HG02610 (cell line): ENCODE results near the gene RPL14.
"Not testable (repeated sequence)": the region's sequence is repeated elsewhere in the genome, so short reads cannot be mapped to it uniquely, and the experiment has no call there.

Source experiments
- ATAC-seq: cut with Tn5 transposase; IDR thresholded peaks from one replicate; pipeline ENCODE4 v1.9.1; 2021; ENCODE audit warnings: mild to moderate bottlenecking, moderate library complexity; ENCODE audit not compliant: unreplicated experiment

Gene RPL14

DNA sequence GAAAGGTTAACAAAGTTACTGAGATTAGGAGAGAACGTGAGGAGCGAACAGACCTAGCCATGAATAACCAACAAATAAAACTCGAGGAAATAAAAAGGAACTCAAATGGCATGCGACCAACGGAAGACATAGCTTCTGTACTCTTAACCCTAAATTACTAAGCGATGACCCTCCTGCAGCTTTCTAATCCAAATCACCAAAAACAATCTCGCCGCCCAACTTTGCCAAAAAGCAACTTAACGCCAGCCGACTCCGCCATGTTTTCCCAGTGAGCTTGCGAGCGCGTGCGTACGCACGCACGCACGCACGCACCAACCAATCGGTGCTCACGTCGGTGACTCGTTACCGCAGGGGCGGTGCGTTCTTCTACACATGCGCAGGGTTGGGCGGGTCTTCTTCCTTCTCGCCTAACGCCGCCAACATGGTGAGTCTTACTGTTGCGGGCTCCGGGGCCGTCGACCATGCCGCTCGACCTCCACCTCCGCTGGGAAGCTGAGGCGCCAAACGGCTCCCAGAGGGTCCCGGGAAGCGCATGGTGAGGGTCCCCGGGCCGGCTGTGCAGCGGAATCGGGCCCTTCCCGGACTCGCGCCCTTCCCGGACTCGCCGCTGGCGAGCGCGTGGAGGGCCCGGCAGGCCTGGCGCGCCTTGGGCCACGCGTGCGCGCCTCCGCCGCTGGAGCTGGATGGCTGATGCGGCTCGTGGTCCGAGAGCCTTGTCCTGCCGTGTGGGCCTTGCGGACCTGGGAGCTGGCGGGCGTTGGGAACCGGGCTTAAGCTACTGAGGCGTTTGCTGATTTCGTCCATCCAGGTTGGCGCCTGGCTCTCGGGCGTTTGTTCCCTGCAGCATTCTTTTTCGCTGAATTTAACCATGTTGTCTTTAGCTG lies at the start of gene RPL14:
RPL14 (plus strand) TSS at position 400 of the 884 bp plus-strand sequence; CDS start at position 533, 133 bp downstream.
- peak; percentile 60 for ATAC-seq

DNA sequence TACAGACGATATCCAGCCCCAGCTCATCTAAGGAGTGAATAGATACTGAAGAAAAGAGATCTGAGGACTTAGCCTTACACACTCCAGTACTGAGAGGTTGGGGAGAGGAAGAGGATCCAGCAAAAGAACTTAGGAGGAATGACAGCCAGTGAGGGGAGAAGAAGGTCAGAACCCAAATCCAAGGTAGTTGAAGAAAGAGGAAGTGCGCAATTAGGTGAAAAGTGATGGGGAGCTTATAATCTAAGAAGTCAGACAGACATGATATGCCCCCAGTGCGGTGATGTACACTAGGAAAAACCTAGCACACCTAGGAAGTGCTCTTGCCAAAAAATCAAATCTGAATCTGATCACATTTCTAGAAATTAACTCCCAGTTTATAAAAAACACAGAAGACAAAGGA lies 49.5 kb upstream of the RPL14 start:
- ATAC-seq: no peak

DNA sequence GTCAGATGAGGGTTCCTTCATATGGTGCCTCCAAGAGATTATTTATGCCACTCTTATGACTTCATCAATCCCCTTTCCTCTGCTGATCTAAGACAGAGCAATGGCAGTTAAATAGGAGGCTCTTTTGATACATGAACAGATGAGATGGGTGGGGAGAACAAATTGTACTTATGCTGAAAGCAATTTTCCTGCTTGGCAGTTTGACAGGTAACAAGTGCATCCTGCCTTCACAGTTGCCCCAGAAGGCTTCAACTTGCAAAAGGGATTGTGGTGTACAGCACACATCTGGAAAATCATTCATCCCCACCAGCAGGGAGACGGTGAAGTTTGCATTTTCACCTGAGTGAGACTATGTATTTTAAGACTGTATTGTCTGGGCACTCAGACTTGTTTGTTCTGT lies 42.9 kb upstream of the RPL14 start:
- ATAC-seq: no peak

DNA sequence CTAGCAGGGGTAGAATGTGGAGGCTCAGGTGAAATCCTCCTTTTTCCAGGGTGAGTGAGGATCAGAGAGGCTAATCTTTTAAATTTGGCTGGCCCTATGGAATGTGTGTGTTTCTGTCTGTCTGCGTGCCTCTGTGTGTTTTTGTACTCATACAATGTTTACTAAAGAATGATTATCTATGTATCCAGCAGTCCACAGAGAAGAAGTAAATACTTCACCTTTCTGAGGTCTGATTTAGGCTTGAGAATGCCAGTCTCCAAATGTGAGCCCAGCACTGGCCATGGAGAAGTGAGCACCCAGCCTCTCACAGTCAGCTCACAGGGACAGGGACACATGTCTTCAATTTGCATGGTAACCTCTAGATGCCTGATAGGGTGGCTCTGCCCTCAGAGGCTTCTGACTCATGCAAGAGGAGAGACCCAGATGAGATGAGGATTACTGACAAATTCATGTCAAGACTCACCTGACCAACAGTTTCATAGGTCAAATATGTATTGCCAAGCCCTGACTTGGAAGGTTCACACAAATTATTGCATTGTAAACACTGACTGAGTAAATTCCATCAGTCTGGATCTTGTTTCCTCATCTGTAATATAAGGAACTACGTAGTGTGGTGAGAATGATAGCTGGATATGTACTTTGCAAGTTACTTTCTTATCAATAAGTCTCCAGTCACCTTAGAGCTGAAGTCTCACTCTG lies 39.1 kb upstream of the RPL14 start:
- no peak for ATAC-seq

DNA sequence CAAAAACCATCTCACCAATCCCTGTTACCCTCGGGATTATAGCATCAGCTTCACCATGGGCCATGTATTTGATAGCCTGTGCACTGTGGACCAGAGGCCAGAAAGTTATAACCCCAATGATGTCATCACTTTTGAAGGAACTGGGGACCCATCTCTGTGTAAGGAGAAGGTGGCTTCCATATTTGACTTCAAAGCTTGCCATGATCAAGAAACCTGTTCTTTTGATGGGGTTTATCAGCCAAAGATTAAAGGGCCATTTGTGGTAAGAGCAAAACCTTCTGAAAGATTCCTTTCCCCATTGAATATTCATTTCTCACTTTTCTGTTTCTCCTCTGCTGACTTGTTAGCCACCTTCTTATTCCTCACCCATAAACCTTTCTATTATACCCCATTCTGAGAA lies 34.3 kb upstream of the RPL14 start:
- ATAC-seq: no peak

DNA sequence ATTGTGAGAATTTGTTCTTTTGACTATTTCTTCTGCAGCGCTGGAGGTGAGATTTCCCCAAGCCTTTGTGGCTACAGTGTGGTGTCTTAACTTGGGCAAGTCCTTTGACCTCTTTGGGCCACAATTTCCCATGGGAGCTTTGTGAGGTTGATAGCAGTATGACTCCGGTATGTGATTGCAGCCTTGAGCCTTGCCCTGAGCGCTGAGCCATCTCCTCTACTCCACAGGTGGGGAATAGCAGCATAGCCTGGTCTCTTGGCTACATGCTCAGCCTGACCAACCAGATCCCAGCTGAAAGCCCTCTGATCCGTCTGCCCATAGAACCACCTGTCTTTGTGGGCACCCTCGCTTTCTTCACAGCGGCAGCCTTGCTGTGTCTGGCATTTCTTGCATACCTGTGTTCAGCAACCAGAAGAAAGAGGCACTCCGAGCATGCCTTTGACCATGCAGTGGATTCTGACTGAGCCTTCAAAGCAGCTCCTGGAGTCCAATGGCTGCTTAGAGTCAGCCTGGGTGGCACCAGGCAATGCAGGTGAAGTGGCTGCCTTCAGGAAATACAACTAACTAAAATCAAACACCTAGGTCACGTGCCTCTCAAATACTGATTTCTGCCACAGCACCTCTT lies 30.0 kb upstream of the RPL14 start:
- peak; percentile 55 for ATAC-seq

DNA sequence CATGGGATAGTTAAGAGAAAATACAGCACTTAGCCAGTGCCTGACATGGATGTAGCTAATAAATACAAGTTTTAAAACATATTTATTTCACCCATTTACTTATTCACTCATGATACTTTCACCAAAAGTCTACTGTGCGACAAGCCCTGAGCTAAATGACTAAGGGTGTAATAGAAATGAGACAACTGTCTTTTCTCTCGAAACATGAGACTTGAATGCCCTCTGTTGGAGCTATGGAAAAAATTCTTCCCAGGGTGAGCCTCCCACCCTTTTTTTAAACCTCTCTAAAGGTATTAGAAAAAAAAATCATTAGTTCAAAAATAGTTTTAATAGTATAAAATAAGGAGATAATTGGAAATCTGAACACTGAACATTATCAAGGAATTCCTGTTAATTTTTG lies 24.3 kb upstream of the RPL14 start:
- no peak for ATAC-seq

DNA sequence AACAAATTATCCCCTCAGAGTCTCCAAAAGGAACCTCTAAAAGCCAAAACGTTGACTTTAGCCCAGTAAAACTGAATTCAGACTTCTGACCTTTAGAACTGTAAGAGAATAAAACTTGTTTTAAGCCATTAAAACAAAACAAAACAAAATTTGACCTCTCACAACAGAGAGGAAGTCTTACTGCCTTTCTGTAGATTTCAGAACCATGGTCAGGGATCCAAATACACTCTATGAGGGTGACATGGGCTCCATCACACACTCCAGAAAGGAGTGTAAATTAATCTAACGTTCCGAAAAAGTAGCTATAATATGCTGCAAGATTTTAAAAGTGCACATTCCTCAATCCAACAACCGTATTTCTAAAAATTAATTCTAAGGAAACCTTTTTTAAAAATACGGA lies 19.2 kb upstream of the RPL14 start:
- no peak for ATAC-seq

DNA sequence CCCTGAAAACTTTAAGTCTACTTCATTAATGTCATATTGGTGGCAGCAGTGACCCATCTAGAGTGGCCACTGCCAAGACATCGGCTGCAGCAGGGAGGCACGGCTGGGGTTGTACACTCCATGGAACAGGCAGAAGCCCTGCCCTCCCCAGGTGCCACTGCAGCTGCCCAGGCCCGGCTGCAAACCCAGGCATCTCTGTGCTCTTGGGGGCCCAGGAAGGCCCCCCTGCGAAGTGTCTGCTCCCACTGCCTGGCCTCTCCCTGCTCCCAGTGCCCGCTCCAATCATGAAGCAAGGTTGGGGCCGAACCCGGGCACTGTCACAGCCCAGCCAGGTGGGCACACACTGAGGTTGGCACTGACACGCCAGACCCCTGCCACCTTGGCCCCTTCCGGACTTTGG lies 12.1 kb upstream of the RPL14 start:
- ATAC-seq: no peak

DNA sequence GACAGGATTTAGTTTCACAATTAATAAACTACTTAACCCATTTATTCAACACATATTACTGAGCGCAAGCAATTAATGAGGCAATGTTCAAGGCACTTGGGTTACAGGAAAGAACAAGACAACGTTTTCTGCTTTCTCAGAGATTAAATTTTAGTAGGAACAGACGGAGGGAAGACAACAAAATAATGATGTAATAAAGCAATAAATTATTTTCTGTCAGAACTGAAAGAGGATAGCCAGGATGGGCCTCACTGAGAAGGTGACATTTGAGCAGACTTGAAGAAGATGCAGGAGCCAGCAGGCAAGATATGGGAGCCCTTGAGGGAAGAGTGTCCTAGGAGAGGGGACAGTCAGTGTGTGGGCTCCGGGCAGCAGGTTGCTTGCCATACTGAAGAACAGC lies 11.3 kb upstream of the RPL14 start:
- no peak for ATAC-seq

DNA sequence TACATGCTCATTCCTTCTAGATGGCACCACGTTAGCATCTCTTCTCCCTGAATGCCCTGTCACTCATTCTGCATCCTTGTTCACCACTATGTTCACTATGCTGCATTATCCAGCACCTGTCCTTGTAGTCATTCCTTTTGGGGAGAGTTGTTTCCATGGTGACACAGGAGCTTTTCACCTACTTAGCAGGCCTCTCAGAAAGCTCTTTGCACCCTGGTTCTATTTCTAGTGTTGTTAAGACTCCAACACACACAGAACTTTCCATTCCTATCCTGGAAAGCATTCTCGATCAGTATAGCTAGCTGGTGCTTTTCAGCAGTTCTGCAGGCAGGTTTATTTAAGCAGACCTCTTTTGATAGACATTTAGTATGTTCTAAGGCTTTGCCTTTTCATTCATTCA lies 6.7 kb upstream of the RPL14 start:
- no peak for ATAC-seq

DNA sequence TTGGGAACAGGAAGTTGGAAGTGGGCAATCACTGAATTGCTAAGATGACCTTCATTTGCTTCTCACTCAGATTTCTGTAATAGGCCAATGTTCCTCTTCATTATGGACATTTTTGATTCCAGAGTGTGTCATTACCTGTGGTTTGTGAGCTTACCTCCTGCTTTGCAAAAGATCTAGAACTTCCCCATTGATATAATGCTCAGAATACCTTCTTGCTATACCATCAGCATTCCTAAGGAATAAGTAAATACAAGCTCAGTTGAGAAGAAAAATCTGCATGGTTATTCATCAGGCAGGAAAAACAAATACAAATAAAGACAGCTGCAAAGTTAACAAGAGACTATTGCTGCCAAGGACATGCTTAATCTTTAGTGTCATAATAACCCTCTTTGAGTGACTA lies 5.6 kb upstream of the RPL14 start:
- ATAC-seq: no peak

DNA sequence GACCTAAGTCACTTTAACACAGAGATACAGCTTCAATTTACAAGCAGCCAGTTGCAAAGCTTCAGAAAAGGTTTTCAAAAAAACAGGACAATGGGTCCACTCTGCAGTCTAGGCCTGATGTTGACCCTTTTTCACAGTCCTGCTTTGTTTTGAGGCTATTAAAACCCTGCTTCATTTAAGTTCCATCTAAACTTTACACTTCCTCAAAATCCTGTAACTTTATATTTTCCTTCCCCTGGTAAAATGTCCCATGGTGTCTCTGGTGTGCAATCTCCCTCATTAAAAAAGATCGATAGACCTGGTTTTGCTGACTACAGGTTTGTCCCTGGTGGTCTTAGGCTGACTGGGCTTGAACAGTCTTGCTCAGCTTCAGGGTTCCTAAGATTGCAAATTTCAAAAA lies 5.1 kb upstream of the RPL14 start:
- no peak for ATAC-seq

DNA sequence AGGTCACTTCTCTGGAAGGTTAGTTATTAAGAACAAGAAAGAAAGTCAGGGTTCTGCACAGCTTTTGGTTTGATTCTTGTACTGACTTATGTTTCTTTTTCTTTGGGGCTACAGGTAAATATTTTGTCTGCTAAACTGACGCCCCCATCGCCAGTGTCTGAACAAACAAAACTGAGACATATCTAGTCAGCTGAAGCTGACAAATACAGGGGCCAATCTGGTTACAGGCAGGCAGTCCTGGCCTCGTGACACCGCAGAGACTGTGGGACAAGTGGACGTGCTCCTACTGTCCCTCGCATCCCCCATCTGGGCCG lies 4.6 kb upstream of the RPL14 start:
- no peak for ATAC-seq

DNA sequence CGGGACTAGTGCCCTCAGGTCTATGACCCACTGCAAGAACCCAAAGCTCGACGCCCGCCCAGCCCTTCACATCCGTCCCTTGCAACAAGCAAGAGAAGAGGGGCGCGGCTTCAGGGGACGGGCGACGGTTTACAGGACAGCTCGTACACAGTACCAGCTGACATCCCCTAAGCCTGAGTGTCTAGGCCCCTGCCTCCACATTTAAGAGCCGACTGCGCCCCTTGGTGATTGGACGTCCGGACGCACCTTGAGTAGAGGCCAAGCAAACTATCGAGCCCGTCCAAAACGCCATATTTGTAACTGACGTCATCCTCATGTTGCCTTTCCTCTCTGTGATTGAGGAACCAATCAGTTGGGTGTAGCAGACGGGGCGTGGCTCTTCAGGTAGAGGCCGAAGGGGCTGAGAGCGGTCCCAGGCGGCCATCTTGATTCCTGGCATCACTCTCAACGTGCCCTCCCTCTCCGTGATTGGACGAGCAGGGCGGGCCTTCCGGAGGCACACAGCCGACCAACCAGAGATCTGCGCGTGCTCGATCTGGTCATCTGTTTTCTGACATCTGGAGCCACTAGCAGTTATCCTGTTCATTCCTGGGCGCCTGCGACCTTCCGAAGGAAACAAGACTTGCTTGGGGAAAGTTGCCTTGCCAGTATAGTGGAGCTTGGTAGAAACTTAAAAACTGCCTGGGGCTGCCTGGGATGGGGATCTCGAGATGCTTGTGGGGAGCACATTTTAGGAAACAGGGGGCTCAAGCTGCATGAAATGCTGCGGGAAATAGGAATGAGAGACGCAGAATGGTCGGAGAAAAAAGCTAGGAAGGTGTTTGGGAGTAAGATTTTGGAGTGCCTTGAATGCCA lies 4.0 kb upstream of the RPL14 start:
- peak; percentile 95 for ATAC-seq

DNA sequence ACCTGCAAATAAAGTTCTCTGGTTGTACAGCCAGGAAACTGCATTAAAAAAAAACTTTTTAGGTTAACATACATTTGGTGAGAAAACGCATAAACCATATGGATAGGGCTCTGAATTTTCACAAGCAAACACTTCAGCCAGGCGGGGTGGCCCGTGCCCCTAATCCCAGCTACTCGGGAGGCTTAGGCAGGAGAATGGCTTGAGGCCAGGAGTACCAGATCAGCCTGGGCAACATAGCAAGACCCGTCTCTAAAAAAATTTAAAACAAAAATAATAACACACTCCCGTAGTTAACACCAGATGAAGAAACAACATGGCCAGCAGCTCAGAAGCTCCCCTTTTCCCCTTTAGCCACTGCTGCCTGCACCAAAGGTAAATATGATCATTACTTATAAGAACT lies 3.2 kb upstream of the RPL14 start:
- no peak for ATAC-seq

DNA sequence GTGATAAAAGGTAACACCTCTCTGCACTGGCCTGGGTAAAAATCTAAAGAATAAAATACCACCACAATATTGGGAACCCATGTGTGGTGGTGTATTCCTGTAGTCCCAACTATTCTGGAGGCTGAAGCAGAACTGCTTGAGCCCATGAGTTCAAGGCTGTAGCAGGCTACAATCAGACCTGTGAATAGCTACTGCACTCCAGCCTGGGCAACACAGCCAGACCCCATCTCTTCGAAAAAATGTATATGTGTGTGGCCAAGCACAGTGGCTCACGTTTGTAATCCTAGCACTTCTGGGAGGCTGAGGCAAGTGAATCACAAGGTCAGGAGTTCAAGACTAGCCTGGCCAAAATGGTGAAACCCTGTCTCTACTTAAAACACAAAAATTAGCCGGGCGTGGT lies 1.8 kb upstream of the RPL14 start:
- ATAC-seq: no peak

DNA sequence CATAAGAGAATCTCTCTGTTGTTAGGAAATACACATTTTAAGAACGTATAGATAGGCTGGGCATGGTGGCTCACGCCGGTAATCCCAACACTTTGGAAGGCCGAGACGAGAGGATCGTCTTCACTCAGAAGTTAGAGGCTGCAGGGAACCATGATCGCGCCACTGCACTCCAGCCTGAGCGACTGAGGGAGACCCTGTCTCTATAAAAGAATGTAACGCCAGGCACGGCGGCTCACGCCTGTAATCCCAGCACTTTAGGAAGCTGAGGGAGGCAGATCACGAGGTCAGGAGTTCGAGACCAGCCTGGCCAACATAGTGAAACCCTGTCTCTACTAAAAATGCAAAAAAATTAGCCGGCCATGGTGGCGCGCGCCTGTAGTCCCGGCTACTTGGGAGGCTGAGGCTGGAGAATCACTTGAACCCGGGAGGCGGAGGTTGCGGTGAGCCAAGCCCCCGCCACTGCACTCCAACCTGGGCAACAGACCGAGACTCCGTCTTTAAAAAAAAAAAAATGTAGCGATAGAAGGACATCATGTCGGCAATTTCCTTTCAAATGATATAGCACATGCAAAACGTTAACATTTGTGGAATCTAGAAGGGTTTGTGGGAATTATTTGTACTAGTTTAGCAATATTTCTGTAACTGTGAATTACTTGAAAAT lies 730 bp upstream of the RPL14 start:
- ATAC-seq: no peak

DNA sequence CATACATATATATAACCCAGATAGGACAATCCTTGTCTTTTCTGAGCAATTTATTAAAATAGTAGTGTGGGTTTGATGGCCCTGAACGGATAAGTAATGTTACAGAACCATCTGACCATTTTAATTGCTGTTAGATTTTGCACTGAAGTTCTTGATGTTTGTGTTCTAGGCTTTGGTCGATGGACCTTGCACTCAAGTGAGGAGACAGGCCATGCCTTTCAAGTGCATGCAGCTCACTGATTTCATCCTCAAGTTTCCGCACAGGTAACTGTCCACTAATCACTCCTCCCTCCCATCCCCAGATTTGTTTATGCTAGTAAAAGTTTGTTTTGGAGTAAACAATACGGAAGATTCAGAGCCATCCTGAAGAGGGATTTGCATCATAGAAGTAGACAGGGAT lies 1.3 kb downstream of the RPL14 start:
- ATAC-seq: no peak

DNA sequence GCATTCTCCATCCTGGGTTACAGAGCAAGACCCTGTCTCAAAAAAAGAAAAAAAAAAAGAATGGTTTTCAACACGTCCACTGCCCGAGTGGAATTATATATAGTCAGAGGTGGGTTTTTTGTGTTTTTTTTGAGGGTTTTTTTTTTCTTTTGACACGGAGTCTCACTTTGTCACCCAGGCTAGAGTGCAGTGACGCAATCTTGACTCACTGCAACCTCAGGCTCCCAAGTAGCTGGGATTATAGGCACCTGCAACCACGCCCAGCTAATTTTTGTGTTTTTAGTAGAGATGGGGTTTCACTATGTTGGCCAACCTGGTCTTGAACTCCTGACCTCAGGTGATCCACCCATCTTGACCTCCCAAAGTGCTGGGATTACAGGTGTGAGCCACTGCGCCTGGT lies 3.3 kb downstream of the RPL14 start:
- not testable (repeated sequence) for ATAC-seq

DNA sequence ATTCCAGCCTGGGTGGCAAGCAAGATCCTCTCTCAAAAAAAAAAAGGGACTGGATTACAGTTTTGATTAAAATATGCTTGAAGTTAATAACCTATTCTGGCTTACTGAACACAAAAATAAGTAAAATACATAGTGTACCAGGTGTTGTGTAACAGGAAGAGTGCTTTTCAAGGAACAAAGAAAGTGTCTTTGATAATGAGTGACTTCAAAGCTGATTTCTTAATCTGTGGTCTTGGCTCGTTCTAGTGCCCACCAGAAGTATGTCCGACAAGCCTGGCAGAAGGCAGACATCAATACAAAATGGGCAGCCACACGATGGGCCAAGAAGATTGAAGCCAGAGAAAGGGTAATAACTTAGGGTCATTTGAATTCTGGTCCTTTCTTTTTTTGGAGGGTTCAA lies 4.0 kb downstream of the RPL14 start:
- no peak for ATAC-seq
